ENCODE data around the gene PROM2. TPM values are rescaled to one million over a fixed set of nuclear protein-coding genes. Genes with fewer than 3 reads are reported as not detected.

PROM2 gene
- total RNA-seq, 2 experiments from 2014 or later, result 0.23 to 0.44 TPM

- H3K9me3 Mint-ChIP-seq (ENCODE audit: low read depth), result no peaks in the 10 kb centered on the region
- ATAC-seq, result no peak
- no peaks in the 10 kb centered on the region for H3K27me3 Mint-ChIP-seq
- no peak overlapping the region for H3K4me3 Mint-ChIP-seq
- DNase-seq, result no peak
- no peaks in the 10 kb centered on the region for H3K36me3 Mint-ChIP-seq (ENCODE audit: low read depth)
- no peaks in the 10 kb centered on the region for H3K4me1 Mint-ChIP-seq
- ChIA-PET CTCF (no interaction called here), POLR2A (no interaction called here)
- no peak overlapping the region for H3K27ac Mint-ChIP-seq
- intact Hi-C loops (cut with DNase I, micrococcal nuclease), result no loop called here
Observed at GRCh38 chr2:95313296-95314131, 39.3 kb downstream of the PROM2 start.

- DNase-seq, result no peak
- ATAC-seq, result no peak
- Mint-ChIP-seq H3K27me3 (no peaks in the 10 kb centered on the region), H3K4me1 (no peaks in the 10 kb centered on the region), H3K9me3 (ENCODE audit: low read depth) (no peaks in the 10 kb centered on the region), H3K4me3 (no peak overlapping the region), H3K27ac (no peak overlapping the region), H3K36me3 (ENCODE audit: low read depth) (no peaks in the 10 kb centered on the region)
- ChIA-PET CTCF (no interaction called here), POLR2A (no interaction called here)
- intact Hi-C loops (cut with DNase I, micrococcal nuclease), result no loop called here
Observed at GRCh38 chr2:95314598-95314963, 40.3 kb downstream of the PROM2 start.

GRCh38 chr2:95314964-95315611 lies 40.8 kb downstream of the PROM2 start:
- no peak for ATAC-seq
- no peaks in the 10 kb centered on the region for H3K36me3 Mint-ChIP-seq (ENCODE audit: low read depth)
- peak; percentile 20 for DNase-seq
- H3K27ac Mint-ChIP-seq, result no peak overlapping the region
- H3K4me1 Mint-ChIP-seq, result no peaks in the 10 kb centered on the region
- no peak overlapping the region for H3K4me3 Mint-ChIP-seq
- H3K9me3 Mint-ChIP-seq (ENCODE audit: low read depth), result no peaks in the 10 kb centered on the region
- ChIA-PET CTCF (no interaction called here), POLR2A (no interaction called here)
- intact Hi-C loops (cut with DNase I, micrococcal nuclease), result no loop called here
- no peaks in the 10 kb centered on the region for H3K27me3 Mint-ChIP-seq

GRCh38 chr2:95315801-95316411 lies 41.7 kb downstream of the PROM2 start:
- intact Hi-C loops (cut with DNase I, micrococcal nuclease), result no loop called here
- no peaks in the 10 kb centered on the region for H3K36me3 Mint-ChIP-seq (ENCODE audit: low read depth)
- ATAC-seq, result no peak
- H3K4me3 Mint-ChIP-seq, result no peak overlapping the region
- no peak overlapping the region for H3K27ac Mint-ChIP-seq
- DNase-seq, result no peak
- CTCF ChIA-PET, result no interaction called here
- H3K27me3 Mint-ChIP-seq, result no peaks in the 10 kb centered on the region
- H3K4me1 Mint-ChIP-seq, result no peaks in the 10 kb centered on the region
- POLR2A ChIA-PET, result no interaction called here
- no peaks in the 10 kb centered on the region for H3K9me3 Mint-ChIP-seq (ENCODE audit: low read depth)

GRCh38 chr2:95316466-95317122 lies 42.3 kb downstream of the PROM2 start:
- Mint-ChIP-seq H3K4me1 (no peaks in the 10 kb centered on the region), H3K27ac (no peak overlapping the region), H3K9me3 (ENCODE audit: low read depth) (no peaks in the 10 kb centered on the region), H3K4me3 (no peak overlapping the region), H3K27me3 (no peaks in the 10 kb centered on the region), H3K36me3 (ENCODE audit: low read depth) (no peaks in the 10 kb centered on the region)
- intact Hi-C loops (cut with DNase I, micrococcal nuclease), result no loop called here
- no peak for ATAC-seq
- no peak for DNase-seq
- POLR2A ChIA-PET, result no interaction called here
- CTCF ChIA-PET, result no interaction called here

- CTCF ChIA-PET, result interaction anchor here (0.7 kb wide), 1 partner anchor 386 kb away, joined by 3 read pairs; no protein-coding TSS in a partner anchor
- no peaks in the 10 kb centered on the region for H3K9me3 Mint-ChIP-seq (ENCODE audit: low read depth)
- no peak overlapping the region for H3K27ac Mint-ChIP-seq
- DNase-seq (no peak), ATAC-seq (no peak)
- POLR2A ChIA-PET, result no interaction called here
- H3K36me3 Mint-ChIP-seq (ENCODE audit: low read depth), result no peaks in the 10 kb centered on the region
- no peaks in the 10 kb centered on the region for H3K4me1 Mint-ChIP-seq
- intact Hi-C loops (cut with DNase I, micrococcal nuclease), result no loop called here
- H3K4me3 Mint-ChIP-seq, result no peak overlapping the region
- no peaks in the 10 kb centered on the region for H3K27me3 Mint-ChIP-seq
Observed at GRCh38 chr2:95317123-95317500, 42.9 kb downstream of the PROM2 start.

GRCh38 chr2:95317665-95318425 lies 43.6 kb downstream of the PROM2 start:
- CTCF ChIA-PET, result interaction anchor here (0.7 kb wide), 1 partner anchor 386 kb away, joined by 3 read pairs; no protein-coding TSS in a partner anchor
- H3K4me3 Mint-ChIP-seq, result no peak overlapping the region
- ATAC-seq (no peak), DNase-seq (no peak)
- no peaks in the 10 kb centered on the region for H3K36me3 Mint-ChIP-seq (ENCODE audit: low read depth)
- H3K4me1 Mint-ChIP-seq, result no peaks in the 10 kb centered on the region
- no peak overlapping the region for H3K27ac Mint-ChIP-seq
- POLR2A ChIA-PET, result no interaction called here
- H3K9me3 Mint-ChIP-seq (ENCODE audit: low read depth), result no peaks in the 10 kb centered on the region
- no peaks in the 10 kb centered on the region for H3K27me3 Mint-ChIP-seq
- intact Hi-C loops (cut with DNase I, micrococcal nuclease), result no loop called here

- Mint-ChIP-seq H3K27ac (no peak overlapping the region), H3K36me3 (ENCODE audit: low read depth) (no peaks in the 10 kb centered on the region), H3K9me3 (ENCODE audit: low read depth) (no peaks in the 10 kb centered on the region), H3K4me3 (no peak overlapping the region), H3K4me1 (no peaks in the 10 kb centered on the region), H3K27me3 (no peaks in the 10 kb centered on the region)
- intact Hi-C loops (cut with DNase I, micrococcal nuclease), result no loop called here
- ChIA-PET POLR2A (no interaction called here), CTCF (no interaction called here)
- ATAC-seq, result no peak
- DNase-seq, result no peak
Observed at GRCh38 chr2:95318431-95319220, 44.4 kb downstream of the PROM2 start.

- Mint-ChIP-seq H3K4me3 (no peak overlapping the region), H3K4me1 (no peaks in the 10 kb centered on the region)
Observed at GRCh38 chr2:95319481-95320343, 45.5 kb downstream of the PROM2 start.

GRCh38 chr2:95320344-95320712 lies 46.1 kb downstream of the PROM2 start:
- POLR2A ChIA-PET, result no interaction called here
- intact Hi-C loops (cut with DNase I, micrococcal nuclease), result no loop called here
- Mint-ChIP-seq H3K27ac (no peak overlapping the region), H3K36me3 (ENCODE audit: low read depth) (no peaks in the 10 kb centered on the region), H3K4me3 (no peak overlapping the region), H3K4me1 (no peaks in the 10 kb centered on the region), H3K27me3 (no peaks in the 10 kb centered on the region), H3K9me3 (ENCODE audit: low read depth) (no peaks in the 10 kb centered on the region)
- no peak for DNase-seq
- ATAC-seq, result no peak
- CTCF ChIA-PET, result no interaction called here

More at GRCh38 chr2:95319481-95320343, 45.5 kb downstream of the PROM2 start:
- CTCF ChIA-PET, result no interaction called here
- H3K9me3 Mint-ChIP-seq (ENCODE audit: low read depth), result no peaks in the 10 kb centered on the region
- no peak overlapping the region for H3K27ac Mint-ChIP-seq
- DNase-seq (no peak), ATAC-seq (no peak)
- no peaks in the 10 kb centered on the region for H3K27me3 Mint-ChIP-seq
- POLR2A ChIA-PET, result no interaction called here
- intact Hi-C loops (cut with DNase I, micrococcal nuclease), result no loop called here
- H3K36me3 Mint-ChIP-seq (ENCODE audit: low read depth), result no peaks in the 10 kb centered on the region

All from activated CD4-positive, alpha-beta T cell treated with anti-CD3 and anti-CD28 coated beads for 36 hours (primary cell).